DMS53 (cell line): ENCODE data around the gene CGNL1.

Experiments
- DNase-seq: peaks from one replicate; lab custom pipeline; 2025; lab: John Stamatoyannopoulos, UW

Gene CGNL1

DNA sequence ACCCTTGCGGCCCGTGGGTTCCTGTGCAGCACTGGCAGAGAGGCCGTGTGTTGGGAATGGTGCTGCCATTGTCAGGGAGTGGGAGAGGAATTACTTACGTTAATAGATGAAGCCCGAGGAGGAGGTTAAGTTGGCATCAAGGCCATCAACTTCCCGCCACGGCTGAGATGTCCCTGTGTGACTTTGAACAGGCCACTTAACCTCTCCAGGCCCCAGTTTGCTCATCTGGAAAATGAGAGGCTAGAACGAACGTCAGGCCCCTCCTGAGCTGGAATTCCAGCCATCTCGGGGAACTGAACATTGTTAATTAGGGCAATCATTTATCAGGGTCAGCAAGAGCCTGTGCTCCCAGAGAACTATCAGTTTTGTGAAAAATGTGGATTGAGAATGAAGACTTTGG is 124.0 kb downstream of the CGNL1 start:
- DNase-seq = no peak

DNA sequence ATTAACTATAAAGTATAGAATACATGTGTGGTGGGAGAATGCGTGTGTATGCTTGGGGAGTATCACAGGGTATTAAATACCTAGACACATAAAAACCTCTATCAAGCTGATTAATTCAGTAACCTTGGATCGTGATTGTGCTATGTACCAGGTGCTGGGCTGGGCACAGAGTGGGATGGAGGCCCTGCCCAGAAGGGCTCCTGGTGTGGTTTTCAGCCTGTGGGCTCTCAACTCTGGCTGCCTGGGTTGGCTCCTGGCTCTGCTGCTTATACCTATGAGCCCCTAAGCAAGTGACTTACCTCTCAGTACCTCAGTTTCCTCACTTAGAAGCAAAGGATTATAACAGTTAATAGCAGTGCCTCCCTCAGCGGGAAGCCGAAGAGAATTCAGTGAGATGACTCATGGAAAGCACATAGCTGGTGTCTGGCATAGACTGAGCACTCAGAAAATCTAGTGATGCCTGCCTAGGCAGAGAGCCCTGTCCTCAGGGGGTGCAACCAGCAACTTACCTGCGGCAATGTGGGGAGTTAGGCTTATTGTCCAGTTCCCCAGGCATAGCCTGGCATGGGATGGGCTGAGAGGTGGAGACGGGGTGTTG is 124.8 kb downstream of the CGNL1 start:
- peak; percentile 36 for DNase-seq

GRCh38 chr15:57502116-57502515 is 125.8 kb downstream of the CGNL1 start:
- DNase-seq = no peak

DNA sequence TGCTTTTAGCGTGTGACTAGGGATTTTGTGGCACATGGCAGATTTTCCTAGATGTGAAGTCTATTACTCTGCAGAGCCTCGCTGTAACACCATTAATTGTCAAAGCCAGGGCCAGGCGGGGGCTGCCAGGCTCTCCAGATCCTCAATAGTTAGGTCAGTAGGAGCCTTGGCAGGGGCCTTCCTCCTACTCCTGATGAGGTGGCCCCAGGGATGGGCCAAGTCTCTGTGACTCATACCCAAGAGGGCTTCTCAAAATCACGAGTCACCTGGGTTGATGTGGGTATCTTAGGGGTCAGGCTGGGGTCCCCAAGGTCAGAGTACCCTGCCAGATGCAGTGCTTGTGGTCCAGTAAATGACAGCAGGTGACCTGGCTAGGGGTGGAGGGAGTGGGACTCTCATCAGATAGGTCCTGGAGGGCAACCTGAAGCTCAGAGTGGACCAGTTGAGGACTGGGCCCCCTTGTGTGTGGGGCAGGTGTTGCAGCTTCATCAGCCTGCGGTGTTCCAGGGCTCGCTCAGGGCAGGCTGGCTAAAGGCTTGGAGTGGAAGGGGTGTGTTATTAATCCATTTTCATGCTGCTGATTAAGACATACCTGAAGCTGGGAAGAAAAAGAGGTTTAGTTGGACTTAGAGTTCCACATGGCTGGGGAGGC is 126.9 kb downstream of the CGNL1 start:
- peak; percentile 54 for DNase-seq

- DNase-seq = peak; percentile 29
Observed at GRCh38 chr15:57503911-57504598, 127.8 kb downstream of the CGNL1 start.

GRCh38 chr15:57504599-57504940 is 128.3 kb downstream of the CGNL1 start:
- peak; percentile 68 for DNase-seq

GRCh38 chr15:57505056-57505715 is 128.9 kb downstream of the CGNL1 start:
- peak; percentile 72 for DNase-seq

DNA sequence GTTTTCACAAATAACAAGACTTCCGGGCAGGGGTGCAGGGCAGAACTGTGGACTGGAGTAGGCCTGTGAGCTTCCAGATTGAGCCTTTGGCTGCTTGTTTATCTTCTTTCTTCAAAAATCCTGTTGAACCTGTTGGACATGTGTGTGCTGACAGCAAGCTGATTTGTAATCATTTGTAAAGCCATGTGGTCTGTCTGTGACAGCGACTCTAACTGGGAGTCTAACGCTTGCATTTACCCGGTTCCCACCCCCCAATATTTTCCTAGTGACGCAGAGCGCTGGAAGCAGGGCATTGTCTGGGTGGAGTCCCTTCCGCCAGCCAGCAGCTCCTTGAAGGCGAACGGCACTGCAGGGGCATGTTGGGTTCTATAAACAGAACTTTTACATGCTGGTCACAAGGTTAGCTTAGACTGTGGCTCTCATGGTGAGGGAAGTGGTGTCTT is 129.7 kb downstream of the CGNL1 start:
- DNase-seq = peak; percentile 97

DNA sequence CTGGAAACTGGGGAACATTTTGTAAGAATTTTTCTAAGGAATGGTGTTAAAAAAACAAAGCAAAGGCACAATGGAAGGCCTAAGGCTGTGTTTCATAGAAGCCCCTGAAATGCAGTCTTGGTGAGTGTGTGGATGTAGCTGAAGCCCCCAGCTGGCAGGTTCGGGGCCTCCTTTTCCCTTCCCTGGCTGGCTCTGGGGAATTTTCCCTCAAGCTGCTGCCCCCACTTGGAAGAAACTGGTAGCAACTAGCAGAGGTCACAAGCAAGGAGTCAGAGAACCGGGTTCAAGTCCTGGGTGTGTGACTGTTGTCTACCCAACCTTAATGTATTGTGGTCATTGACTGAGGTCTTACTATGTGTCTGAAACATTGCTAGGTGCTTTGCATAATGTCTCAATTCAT is 130.1 kb downstream of the CGNL1 start:
- peak; percentile 58 for DNase-seq

DNA sequence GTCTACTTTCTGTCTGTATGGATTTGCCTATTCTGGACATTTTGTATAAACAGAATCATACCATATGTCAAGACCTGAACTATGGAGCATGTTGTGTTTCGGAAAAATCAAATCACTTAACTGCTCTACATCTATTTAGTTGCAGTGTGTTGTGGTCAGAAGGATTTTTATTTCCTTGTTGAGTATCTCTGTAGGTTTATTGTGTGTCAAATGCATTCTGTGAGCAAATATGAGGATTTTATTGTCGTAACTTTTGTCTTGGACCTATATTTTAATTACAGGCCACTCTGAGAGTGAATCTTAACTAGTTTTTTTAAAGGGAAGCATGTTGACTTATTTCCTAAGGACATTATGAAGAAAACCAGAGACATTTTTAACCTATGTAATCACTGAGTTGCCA is 130.8 kb downstream of the CGNL1 start:
- DNase-seq = no peak

DNA sequence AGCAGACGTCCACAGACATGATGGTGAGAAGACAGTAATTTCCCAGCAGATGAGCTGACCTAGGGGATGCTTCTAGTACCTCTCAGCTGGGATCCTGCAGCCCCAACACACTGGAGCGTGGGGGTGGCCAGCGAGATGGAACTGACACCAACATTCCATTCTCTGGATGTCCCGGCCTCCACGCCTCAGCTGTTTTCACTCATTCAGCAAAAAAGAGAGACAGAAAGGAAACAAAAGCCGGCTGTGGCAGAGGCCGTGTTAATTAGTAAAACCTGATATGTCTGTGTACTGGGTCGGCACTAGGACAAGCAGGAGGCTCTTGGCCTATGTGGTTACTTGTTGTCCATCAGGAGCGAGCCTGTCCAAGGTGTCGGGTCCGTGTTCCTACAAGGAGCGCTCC is 132.8 kb downstream of the CGNL1 start:
- no peak for DNase-seq

DNA sequence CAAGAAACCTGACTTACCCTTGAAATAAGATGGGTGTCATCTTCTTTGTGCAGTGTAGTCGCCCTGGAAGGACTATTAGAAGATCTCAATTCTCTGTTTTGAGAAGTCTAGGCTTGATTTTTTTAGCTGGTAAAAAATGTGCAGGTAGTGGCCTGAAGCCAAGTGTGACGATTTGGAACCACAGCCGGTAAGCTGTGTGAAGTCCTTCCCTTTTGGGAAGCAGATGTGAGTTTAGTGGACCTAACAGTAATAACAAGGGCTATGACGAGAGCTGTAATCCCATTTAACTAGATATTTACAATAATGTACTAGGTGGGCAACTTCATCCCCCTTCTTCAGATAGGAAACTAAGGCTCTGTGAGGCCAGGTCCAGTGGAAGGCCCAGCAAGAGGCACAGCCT is 133.7 kb downstream of the CGNL1 start:
- DNase-seq = peak; percentile 52

GRCh38 chr15:57510647-57511046 is 134.3 kb downstream of the CGNL1 start:
- DNase-seq = peak; percentile 93

GRCh38 chr15:57516327-57517029 is 140.2 kb downstream of the CGNL1 start:
- DNase-seq = no peak

- DNase-seq = no peak
Observed at GRCh38 chr15:57517030-57517671, 140.8 kb downstream of the CGNL1 start.

DNA sequence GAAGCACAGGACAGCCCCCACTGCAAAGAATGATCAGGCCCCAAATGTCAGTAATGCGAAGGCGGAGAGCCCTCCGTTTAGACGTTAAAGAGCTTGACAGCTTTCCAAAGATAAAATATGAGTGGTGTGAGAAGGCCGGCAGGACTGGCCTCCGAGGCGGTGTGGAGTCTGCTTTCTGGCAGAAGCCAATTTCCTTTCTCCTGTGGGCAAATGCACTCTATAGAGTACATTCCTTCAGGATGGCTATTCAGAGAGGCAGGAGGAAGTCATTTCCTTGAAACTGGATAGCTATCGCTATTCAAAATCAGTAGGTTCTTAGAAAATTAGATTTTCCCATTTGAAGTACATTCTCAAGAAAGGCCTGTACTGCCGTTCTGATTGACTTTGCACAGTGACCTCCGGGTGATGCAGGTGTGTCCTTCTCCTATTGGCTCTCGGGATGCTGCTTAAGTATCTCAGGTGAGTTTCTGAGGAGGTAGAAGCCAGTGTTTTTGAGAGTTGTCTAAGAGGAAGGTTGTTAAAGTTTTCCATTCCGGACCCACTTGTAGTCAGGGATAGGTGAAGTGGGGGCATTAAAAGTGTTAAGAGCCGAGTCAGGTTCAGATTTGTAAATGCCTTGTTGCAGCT is 142.6 kb downstream of the CGNL1 start:
- DNase-seq = no peak

- no peak for DNase-seq
Observed at GRCh38 chr15:57519806-57520205, 143.5 kb downstream of the CGNL1 start.

DNA sequence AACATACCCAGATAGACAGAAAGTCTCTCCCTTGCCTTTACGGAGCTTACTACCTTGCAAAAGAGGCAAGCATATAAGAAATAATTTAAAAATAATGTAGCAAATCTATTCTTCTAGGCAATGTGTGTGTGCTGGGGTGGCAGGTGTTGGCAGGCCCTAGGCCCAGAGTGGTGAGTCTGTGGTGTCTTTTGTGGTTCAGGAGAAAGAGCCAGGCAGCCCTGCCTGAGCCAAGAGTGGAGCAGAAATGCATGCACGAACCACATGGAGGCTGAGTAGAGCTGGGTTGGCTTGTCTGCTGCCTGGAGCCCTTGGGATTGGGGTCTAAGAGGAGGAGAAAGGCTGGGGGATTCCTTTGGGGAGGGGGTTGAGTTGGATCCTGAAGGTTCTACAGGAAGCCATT is 145.2 kb downstream of the CGNL1 start:
- no peak for DNase-seq

DNA sequence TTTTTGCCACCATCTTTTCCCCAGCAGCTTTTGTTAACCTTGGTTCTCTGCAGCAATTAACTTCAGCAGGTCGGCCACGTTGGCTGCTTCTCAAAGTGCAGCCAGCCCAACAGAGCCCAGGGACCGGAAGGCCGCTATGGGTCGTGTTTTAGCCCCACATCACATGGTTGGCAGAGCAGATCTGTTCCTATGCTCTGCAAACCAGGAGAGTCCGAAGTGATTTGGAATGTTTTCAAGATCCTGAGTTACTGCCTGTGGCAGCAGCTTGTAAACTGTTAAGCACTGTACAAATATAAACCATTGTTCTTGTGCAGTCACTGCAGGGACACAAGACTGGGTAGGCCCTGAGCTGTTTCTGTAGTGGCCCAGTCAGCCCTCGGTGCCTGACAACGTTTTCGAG is 145.8 kb downstream of the CGNL1 start:
- peak; percentile 46 for DNase-seq

DNA sequence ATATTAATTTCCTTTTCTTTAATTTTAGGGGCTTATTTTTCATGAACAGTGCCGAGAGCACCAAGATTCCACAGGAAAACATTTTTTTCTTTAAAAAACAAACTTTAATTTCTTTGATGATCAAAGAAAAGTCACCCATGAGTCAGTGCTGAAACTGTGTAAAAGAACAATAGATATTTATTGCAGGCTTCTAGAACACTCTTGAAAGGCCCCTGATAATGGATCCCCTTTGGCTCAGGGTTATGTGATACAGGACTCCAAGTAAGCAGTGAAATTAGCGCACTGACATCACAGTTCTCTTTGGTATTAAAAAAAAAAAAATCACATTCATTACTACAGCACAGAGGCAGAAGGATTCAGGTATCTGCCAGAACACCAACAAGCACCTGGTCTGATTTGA is 149.3 kb downstream of the CGNL1 start:
- DNase-seq = no peak

DNA sequence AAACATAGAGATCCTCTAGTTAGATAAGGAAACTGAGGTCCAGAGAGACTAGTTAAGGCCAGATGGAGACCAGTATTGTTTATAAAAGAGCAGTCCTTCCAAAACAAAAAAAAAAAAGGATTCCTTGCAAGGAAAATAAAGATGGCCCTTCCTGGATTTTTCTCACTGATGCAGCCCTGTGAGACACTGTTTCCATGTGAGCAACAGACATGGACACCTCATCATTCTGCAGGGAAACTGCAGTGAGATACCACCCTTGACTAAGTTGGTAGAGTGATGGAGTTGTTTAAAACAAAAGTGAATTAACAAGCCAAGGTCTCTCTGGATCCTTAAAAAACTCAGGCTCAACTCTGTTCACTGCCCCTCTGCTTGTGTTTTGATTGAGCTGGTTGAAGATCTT is 149.8 kb downstream of the CGNL1 start:
- peak; percentile 8 for DNase-seq
